ENCODE results near the gene SEMA4D. TPM values are rescaled to one million over a fixed set of nuclear protein-coding genes. Genes with fewer than 3 reads are reported as not detected.

The SEMA4D gene
- total and polyA plus RNA-seq, 2 of the 13 experiments (the other 11 are each of a cell fraction or from before 2014, with no cell fraction given), result 0.13 to 0.16 TPM

DNA sequence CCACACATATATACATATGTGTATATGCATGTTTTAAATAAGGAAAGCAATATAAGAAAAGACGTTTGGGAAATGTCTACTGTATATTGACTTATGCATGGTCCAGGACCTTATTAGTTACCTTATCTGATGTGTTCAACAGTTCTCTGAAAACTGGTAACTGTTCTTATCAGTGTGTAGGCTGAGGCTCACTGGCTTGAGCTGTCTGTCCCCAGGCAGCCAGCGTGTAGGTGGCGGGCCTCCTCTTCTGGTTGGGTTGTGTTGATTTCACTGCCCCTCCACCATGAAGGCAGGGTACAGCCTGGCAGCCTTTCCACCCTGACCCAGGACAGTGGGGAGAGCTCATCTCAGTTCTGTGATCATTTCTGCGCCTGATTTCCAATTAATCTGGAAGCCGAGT is 38.7 kb upstream of the SEMA4D start:
- intact Hi-C loops (cut with micrococcal nuclease; ENCODE audit: unreplicated experiment), result no loop called here
- Histone ChIP-seq H3K79me2 (ENCODE audit: insufficient read depth, low read length) (no peaks in the 10 kb centered on the region), H3K4me2 (ENCODE audit: low read depth, low read length) (no peak overlapping the region), H3K4me3 (replicated peaks in 1 of 3; ENCODE audit: insufficient read depth in 1 of 3, low read depth in 2 of 3, low read length in 3 of 3) (no peak overlapping the region), H3K4me1 (ENCODE audit: insufficient read depth, low read length) (peaks cover 34% of the 10 kb centered on the region), H3K9ac (ENCODE audit: insufficient read depth, low read depth, low read length) (no peak overlapping the region), H3K9me3 (ENCODE audit: low read length) (no peaks in the 10 kb centered on the region), H4K20me1 (ENCODE audit: insufficient read depth, low read length) (no peaks in the 10 kb centered on the region), H3K27ac (ENCODE audit: extremely low read length, insufficient read depth, low read length) (no peak overlapping the region), H3K27me3 (ENCODE audit: control insufficient read depth in 1 of 2, insufficient read depth in 2 of 2, low read length in 2 of 2) (peaks cover 0 to 13% of the 10 kb centered on the region in 2 experiments; a peak in 3 of 5 replicates), H3K36me3 (replicated peaks in 1 of 2; ENCODE audit: control insufficient read depth in 1 of 2, insufficient read depth in 2 of 2, low read length in 2 of 2) (no peaks in the 10 kb centered on the region), H2AFZ (ENCODE audit: low read length) (no peak overlapping the region)
- FAIRE-seq (no peak), ATAC-seq (no peak), DNase-seq (ENCODE audit: low spot score) (no peak)
- whole genome bisulfite sequencing (ENCODE audit: low lambda C conversion rate), result 23% methylated on average over 5 of the region's 5 CpGs
- in situ Hi-C loops (cut with HindIII; ENCODE audit: extremely low pct_ligation_motif_present, low pct_unique_long_range_greater_than_20kb), result no loop called here
- POLR2A ChIA-PET, result no interaction called here
- TF ChIP-seq HNF4A (CRISPR knock-in tag; IDR thresholded peaks at IDR 0.05) (no peak), EED (CRISPR knock-in tag; IDR thresholded peaks at IDR 0.05) (no peak), ZNF30 (CRISPR knock-in tag; IDR thresholded peaks at IDR 0.05) (no peak), ZNF556 (CRISPR knock-in tag; IDR thresholded peaks at IDR 0.05; ENCODE audit: borderline replicate concordance) (no peak), TCF12 (IDR thresholded peaks at IDR 0.05) (no peak), TCF12 (CRISPR knock-in tag; IDR thresholded peaks at IDR 0.05) (no peak), AGO2 (optimal IDR thresholded peaks at IDR 0.05; ENCODE audit: low read depth, low read length) (no peak)
- TF ChIP-seq, protein P1, sequence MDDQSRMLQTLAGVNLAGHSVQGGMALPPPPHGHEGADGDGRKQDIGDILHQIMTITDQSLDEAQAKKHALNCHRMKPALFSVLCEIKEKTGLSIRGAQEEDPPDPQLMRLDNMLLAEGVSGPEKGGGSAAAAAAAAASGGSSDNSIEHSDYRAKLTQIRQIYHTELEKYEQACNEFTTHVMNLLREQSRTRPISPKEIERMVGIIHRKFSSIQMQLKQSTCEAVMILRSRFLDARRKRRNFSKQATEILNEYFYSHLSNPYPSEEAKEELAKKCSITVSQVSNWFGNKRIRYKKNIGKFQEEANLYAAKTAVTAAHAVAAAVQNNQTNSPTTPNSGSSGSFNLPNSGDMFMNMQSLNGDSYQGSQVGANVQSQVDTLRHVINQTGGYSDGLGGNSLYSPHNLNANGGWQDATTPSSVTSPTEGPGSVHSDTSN (CRISPR knock-in tag; IDR thresholded peaks at IDR 0.05; ENCODE audit: borderline replicate concordance), result no peak
- TF ChIP-seq, protein P2, sequence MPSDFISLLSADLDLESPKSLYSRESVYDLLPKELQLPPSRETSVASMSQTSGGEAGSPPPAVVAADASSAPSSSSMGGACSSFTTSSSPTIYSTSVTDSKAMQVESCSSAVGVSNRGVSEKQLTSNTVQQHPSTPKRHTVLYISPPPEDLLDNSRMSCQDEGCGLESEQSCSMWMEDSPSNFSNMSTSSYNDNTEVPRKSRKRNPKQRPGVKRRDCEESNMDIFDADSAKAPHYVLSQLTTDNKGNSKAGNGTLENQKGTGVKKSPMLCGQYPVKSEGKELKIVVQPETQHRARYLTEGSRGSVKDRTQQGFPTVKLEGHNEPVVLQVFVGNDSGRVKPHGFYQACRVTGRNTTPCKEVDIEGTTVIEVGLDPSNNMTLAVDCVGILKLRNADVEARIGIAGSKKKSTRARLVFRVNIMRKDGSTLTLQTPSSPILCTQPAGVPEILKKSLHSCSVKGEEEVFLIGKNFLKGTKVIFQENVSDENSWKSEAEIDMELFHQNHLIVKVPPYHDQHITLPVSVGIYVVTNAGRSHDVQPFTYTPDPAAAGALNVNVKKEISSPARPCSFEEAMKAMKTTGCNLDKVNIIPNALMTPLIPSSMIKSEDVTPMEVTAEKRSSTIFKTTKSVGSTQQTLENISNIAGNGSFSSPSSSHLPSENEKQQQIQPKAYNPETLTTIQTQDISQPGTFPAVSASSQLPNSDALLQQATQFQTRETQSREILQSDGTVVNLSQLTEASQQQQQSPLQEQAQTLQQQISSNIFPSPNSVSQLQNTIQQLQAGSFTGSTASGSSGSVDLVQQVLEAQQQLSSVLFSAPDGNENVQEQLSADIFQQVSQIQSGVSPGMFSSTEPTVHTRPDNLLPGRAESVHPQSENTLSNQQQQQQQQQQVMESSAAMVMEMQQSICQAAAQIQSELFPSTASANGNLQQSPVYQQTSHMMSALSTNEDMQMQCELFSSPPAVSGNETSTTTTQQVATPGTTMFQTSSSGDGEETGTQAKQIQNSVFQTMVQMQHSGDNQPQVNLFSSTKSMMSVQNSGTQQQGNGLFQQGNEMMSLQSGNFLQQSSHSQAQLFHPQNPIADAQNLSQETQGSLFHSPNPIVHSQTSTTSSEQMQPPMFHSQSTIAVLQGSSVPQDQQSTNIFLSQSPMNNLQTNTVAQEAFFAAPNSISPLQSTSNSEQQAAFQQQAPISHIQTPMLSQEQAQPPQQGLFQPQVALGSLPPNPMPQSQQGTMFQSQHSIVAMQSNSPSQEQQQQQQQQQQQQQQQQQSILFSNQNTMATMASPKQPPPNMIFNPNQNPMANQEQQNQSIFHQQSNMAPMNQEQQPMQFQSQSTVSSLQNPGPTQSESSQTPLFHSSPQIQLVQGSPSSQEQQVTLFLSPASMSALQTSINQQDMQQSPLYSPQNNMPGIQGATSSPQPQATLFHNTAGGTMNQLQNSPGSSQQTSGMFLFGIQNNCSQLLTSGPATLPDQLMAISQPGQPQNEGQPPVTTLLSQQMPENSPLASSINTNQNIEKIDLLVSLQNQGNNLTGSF (CRISPR knock-in tag; IDR thresholded peaks at IDR 0.05), result no peak
- CTCF ChIA-PET (ENCODE audit: low intra/inter-chr PET ratio, low total read pairs), result no interaction called here
- no TSS peak for BruUV-seq (replicated peaks)
